HL-60/S4 treated with retinoic acid at 250 ng/mL for 4 days and 3 days (cell line): ENCODE measurements around the gene TOP1.

Source experiments
- in situ Hi-C: fragments of 300-500 bp; cut with MboI; formaldehyde crosslinking; loops from 2 replicates; pipeline ENCODE4 v1.7.0; 2022; ENCODE audit warnings: low sequenced_read_pairs

TOP1 gene

DNA sequence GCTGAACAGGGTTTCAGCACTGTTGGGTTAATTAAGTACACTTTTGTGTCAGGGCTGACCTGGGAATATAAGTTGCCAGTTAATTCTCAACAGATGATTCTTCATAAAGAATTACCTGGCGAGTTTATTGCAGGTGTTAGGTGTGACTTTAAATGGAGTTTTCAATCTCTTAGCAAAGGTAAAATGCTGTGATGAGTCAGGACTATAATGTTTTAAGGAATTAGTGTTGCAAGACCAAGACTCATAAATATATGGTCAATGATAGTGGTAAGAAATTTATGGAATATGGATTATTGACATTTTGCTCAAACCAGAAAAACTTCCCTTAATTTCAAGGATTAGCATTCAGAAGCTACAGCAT lies 58.7 kb downstream of the TOP1 start:
- in situ Hi-C loops, result no loop called here

DNA sequence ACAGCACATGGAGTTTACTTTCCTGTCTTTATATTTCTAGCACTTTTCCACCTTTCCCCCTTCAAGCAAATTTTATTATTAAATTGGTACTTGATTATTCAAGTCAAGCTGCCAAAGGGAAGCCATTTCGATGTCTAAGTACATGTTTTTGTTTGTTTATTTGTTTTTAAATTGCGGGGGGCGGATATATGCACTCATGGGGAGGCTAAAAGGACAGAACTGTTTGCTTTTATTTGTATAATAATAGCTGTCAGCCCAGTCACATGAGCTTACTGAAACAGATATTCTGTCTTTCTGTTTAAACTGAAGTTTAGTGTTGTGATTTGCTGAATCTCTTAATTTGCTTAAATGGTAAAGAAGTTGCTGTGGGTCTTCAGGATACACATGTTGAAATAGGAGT lies 59.2 kb downstream of the TOP1 start:
- in situ Hi-C loops, result no loop called here

DNA sequence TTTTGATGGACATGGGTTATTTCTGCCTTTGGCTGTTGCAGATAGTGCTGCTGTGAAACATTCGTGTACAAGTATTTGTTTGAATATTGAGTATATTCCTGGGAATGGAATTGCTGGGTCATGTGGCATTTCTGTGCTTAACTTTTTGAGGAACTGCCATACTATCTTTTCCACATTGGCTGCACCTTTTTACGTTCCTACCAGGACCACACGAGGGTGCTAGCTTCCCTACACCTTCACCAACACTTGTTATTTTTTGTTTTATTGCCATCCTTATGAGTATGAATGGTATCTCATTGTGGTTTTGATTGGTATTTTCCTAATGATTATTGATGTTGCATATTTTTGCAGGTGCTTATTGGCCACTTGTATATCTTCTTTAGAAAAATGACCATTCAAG lies 60.9 kb downstream of the TOP1 start:
- in situ Hi-C loops, result no loop called here

DNA sequence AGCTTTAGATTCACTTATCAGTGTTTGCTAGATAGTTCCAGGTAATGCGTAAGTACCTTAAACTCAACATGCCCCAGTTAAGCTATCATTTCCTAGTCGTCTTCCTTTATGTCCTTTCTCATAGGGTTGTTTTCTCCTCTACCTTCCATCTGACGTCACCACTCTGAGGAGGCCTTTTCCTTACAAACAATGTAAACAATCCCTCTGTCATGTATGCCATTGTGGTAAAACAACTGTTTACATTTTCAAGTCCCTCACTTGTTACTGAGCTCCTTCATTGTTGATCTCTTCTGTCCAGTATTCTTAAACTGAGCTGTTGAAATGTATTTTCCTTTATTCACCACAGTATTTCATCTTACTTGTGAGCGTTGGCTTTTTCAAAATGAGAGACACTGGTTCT lies 63.3 kb downstream of the TOP1 start:
- in situ Hi-C loops, result no loop called here

DNA sequence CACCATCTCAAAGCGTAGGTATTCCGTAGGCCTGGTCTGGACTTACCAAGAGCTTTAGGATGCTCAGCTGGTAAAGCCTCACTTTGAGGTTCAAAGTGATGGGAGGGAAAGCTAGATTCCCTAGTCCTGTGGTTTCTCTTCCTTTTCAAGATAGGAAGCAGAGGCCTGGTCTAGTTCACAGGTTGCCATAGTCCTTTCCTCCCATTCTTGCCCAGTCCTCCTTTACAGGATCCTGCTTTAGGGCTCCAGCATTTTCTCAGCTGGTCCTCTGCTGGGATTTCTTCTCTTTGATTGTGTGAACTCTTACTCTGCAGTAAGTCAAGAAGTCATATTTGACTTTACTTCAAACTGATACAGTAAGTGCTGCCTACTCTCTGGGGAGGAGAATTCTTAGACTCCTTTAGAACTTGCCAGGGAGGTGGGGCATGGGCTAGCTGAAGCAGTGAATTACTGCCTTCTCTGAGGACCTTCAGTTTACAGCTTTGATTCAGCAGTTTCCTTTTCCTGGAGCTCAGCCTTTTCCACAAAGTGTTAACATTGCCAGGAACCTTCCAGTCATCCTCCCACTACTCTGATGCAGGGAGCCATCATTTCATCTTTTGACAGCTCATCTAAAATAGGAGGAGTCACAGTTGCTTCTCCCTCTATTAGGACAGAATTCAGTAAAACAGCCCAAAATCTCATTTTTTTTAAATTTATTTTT lies 65.9 kb downstream of the TOP1 start:
- in situ Hi-C loops, result no loop called here

DNA sequence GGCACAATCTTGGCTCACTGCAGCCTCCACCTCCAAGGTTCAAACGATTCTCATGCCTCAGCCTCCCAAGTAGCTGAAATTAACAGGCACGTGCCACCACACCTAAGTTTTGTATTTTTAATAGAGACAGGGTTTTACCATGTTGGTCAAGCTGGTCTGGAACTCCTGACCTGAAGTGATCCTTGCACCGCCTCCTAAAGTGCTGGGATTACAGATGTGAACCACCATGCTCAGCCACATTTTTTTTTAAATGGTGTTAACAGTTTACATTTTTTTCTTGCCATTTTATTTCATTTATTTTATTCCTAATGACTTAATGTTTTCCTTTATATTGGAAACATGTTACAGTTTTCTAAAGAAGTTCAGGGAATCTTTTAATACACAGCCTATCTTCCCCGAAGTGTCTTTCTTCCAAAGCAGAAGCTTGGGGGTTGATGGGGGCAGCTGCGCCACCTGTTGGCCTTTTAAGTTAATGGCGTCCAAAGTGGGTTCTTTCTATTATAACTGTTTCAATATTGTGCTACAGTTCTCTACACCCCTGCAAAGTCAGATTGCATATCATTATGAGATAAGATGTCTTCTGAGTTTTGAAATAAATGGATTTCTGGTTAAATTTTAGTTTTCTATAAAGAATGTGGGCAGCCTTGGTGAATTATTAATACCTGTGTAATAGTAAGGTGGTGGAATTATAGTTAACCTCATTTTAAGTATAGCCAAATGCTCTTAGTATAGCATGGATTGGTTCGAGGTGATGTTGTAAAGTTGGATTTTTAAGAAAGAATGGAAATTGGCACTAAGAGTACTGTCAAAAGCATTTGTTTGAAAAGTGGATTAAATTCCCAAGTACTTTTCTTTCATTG lies 66.7 kb downstream of the TOP1 start:
- in situ Hi-C loops, result no loop called here

DNA sequence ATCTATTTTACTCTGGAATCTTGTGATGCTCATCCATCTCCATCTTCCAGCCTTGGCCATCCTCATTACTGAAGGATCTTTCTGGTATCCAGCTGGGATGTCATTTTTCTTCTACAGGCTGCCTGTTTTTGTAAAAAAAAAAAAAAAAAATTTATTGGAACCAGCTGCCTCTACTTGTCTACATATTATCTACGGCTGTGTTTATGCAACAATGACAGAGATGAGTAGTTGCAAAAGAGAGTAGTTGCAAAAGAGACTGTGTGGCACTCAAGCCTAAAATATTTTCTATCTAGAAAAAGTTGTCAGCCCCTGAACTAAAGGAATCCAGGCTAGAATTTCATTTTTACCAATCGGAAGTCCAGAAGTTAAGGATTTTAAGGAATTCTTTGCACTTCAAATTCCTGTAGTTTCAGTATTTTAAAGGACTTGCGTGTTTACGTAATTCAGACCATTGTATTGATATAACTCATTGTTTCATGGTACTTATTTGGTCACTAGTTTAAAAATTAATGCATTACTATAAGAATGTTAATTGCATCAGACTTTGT lies 70.2 kb downstream of the TOP1 start:
- in situ Hi-C loops, result no loop called here

DNA sequence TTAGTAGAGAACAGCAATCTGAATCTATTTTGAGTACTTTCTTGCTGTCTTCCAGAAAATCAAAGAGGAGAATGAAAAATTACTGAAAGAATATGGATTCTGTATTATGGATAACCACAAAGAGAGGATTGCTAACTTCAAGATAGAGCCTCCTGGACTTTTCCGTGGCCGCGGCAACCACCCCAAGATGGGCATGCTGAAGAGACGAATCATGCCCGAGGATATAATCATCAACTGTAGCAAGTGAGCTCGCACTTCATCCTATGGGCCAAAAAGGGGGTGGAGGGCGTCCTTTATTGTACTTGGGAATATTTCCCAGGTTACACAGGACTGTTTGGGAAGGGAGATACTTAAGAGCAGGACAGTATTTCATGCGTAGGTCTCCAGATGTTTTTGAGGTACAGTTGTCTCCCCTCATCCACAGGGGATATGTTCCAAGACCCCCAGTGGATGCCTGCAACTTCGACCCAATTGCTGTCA lies 71.4 kb downstream of the TOP1 start:
- in situ Hi-C loops, result loop anchor here (25.0 kb wide), 1 partner anchor 1213 kb away; no protein-coding TSS in a partner anchor

DNA sequence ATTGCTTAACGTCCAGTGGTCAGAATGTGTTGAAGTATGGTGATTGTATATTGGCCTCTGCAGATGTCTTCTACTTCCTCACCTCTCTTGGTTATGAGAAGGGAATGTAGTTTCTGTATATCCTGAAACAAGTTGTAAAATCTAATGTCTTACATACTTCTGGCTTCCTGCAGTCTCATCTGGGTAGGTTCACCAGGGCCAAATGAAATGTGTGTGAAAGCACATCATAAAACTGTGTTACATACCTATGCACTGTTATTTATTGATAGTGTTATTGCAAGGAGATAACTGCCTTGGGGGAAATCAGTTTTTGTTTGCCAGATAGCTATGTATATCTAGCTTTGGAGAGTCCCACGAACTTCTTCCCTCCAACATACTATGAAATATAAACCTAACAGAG lies 73.0 kb downstream of the TOP1 start:
- in situ Hi-C loops, result loop anchor here (25.0 kb wide), 1 partner anchor 1214 kb away; no protein-coding TSS in a partner anchor

DNA sequence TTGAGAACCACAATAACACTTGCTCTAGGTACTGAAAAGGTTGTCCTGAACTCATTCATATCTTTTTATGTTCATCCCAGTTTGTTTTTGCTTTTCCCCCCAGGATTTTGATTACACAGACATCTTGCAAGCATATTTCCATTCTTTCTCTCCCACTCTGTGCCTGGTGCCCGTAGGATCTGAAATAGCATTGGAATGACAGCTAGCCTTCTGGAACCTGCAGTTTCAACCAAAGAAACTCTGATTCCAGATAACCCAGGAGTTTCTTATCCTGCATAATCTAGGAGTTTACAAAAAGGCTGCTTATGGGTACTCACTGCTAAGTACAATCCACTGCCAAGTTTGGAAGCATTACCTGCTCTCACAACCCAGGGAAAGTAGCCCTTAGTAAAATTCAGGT lies 79.9 kb downstream of the TOP1 start:
- in situ Hi-C loops, result loop anchor here (25.0 kb wide), 1 partner anchor 1221 kb away; no protein-coding TSS in a partner anchor

DNA sequence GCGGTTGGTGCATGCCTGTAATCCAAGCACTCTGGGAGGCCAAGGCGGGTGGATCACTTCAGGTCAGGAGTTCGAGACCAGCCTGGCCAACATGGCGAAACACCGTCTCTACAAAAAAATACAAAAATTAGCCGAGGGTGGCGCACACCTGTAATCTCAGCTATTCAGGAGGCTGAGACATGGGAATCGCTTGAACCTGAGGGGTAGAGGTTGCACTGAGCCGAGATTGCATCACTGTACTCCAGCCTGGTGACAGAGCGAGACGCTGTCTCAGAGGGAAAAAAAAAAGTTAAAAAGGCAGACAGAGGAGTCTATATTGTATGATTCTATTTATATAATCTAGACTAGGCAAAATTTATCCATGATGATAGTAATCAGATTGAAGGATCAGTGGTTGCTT lies 81.4 kb downstream of the TOP1 start:
- in situ Hi-C loops, result loop anchor here (10.0 to 25.0 kb wide), 2 partner anchors 135 to 1223 kb away; no protein-coding TSS in a partner anchor

DNA sequence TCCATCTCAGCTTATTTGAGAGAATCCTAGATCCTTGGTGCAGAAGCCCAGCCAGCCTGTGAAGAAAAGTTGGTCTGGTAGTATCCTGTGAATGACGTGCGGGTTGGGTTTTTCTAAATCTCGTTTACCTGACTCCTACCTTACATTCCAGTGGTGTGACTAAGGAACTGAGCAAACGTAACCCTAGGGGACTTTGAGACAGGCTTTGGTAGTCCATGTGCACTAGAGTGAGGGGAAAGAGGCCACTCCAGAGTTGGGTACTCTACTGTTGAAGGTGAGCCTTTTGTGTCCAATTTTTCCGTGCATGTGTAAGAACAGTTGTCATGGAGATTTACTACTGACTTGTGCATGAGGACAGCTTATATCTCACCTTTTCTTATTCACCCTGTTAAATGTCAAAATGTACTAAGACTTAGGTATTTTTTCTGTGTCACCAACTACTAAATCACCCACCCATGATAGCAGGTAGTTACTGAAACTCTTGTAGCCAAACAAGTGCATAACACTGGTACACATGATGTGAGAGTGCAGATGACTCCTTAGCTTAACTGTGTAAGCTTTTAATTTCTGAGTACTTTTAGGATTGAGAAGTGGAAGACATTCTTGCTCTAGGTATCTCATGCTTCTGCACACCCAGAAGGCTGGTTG lies 82.4 kb downstream of the TOP1 start:
- in situ Hi-C loops, result loop anchor here (10.0 to 25.0 kb wide), 2 partner anchors 136 to 1224 kb away; no protein-coding TSS in a partner anchor

DNA sequence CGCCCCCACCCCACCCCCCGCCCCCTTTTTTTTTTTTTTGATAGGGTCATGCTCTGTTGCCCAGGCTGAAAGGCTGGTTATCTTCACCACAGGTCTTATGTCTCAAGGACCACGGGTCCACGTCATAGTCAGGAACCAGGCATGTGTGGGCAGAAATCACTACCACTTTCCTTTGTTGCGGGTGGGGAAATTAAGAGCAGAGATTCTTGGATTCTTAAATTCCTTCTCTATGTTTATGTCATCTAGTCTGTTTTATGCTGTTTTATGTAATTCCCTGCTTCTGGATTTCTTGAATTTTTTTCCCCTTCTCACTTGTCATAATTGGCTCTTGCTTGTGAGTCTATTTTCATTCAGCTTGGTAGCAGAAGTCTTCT lies 82.9 kb downstream of the TOP1 start:
- in situ Hi-C loops, result loop anchor here (10.0 to 25.0 kb wide), 2 partner anchors 137 to 1224 kb away; no protein-coding TSS in a partner anchor

DNA sequence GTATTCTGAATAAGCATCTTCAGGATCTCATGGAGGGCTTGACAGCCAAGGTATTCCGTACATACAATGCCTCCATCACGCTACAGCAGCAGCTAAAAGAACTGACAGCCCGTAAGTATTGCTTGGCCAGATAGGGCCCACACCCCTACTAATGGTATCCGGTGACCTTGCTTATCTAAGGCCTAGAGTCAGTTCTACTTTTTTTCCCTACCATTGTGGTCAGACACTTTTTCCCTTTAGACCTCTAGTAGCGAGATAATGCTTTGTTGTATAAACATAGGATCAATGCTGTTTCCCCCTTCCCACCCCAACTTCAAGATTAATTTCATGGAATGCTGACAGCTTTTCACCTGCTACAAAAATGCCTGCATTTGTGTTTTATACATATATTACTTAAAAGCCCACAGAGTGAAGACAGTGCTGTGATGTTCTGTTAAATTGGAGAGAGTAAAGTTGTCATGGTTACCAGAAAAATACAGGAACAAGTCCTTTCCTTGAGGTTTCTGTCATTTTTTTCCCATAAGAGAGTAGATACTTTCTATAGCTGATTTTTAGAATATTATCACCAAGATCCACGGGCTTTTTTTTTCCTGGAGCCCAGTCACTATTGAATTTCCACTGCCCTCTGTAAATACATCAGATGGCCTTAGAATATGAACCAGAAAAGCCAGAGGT lies 87.8 kb downstream of the TOP1 start:
- in situ Hi-C loops, result loop anchor here (10.0 to 25.0 kb wide), 2 partner anchors 142 to 1229 kb away; no protein-coding TSS in a partner anchor

DNA sequence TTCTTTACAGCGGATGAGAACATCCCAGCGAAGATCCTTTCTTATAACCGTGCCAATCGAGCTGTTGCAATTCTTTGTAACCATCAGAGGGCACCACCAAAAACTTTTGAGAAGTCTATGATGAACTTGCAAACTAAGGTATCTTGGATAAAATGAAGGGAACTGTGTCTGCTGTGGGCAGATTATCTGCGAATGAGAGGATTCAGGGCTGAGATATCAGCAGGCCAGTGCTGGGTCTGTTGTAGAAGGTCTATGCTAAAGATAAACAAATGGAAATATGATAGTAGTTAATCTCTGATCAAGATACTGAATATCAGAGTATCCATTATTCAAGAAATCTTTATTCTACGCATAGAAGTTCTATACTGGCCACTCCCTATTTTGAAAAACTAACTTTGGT lies 89.5 kb downstream of the TOP1 start:
- in situ Hi-C loops, result loop anchor here (10.0 to 25.0 kb wide), 2 partner anchors 143 to 1231 kb away; no protein-coding TSS in a partner anchor

DNA sequence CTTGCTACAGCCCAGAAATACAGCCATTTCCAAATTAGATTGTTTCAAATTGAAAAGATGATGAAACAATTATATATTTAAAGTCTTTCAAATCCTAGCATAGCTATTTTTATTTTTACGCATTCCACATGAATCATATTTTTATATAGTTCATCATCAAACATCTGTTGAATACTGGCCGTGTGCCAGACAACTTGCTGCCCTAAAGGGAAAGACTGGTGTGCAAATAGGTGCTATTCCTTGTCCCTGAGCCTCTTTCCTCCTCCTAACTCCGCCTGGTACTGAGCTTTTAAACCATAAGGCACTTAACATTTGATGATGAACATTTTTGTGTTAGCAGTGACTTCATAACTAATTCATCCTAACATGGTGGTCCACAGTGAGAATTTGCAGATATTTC lies 90.0 kb downstream of the TOP1 start:
- in situ Hi-C loops, result loop anchor here (10.0 to 25.0 kb wide), 2 partner anchors 144 to 1231 kb away; no protein-coding TSS in a partner anchor

DNA sequence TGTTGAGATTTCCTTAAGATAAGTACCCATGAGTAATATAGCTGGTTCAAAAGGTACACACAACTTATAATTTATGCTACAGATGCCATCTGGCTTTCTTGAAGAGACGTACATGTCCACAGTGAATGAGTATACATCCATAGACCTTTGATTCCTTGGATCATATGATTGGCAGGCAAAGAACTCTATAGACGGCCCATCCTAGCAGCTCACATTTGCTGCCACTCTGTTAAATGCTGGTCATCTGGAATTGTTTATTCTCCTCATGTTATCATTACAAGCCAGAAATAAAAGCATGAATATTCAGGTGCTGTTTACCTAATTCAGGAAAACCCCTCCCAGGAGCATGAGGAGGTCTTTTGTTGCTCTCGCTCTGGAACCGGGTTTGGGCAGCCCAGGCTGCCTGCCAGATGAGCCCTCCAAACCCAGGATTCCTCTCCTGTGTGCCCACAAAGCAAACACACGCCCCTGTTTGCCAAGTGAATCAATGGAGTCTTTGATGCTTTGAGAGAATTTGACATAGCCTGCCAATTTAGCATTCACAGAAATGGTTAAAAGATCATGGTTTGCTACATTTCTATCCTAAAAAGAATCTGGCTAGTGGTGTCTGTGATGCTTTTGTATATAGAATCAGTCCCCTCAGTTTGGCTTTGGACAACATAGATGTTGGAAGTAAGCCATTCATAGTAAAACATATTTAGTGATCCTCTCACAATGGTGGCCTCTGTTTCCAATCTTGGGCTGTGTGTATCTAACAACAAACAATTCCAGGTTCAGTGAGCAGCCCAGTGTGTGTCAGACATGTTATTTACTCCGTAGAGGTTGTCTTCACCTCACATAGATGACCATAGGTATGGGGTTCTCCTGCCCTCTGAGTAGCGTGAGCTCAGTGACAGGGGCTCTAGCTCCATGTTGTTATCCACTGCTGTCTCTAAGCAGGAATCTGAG lies 91.3 kb downstream of the TOP1 start:
- in situ Hi-C loops, result loop anchor here (10.0 to 25.0 kb wide), 2 partner anchors 145 to 1233 kb away; no protein-coding TSS in a partner anchor

DNA sequence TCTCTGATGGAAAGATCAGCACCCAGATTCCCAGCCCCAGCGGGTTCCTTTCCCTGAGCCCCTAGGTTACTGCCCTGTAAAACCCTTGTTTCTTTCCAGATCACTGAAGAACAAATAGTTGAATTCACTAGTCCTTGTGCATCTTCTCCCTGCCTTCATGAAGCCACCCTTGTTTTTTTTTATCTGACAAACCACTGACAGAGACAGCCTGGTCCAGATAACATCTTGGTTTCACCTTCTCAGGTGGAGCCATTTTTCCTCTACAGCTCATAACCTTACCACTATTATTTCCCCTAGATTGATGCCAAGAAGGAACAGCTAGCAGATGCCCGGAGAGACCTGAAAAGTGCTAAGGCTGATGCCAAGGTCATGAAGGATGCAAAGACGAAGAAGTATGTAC lies 92.8 kb downstream of the TOP1 start:
- in situ Hi-C loops, result loop anchor here (25.0 kb wide), 1 partner anchor 1234 kb away; no protein-coding TSS in a partner anchor

DNA sequence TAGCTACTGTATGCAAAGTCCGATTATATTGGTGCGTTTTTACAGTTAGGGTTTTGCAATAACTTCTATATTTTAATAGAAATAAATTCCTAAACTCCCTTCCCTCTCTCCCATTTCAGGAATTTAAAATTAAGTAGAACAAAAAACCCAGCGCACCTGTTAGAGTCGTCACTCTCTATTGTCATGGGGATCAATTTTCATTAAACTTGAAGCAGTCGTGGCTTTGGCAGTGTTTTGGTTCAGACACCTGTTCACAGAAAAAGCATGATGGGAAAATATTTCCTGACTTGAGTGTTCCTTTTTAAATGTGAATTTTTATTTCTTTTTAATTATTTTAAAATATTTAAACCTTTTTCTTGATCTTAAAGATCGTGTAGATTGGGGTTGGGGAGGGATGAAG lies 95.0 kb downstream of the TOP1 start:
- in situ Hi-C loops, result loop anchor here (25.0 kb wide), 1 partner anchor 1236 kb away; no protein-coding TSS in a partner anchor
